H1 (cell line): ENCODE data around the gene P2RY14. TPM values are rescaled to one million over a fixed set of nuclear protein-coding genes. Genes with fewer than 3 reads are reported as not detected.
"Not testable (repeated sequence)": the region's sequence is repeated elsewhere in the genome, so short reads cannot be mapped to it uniquely, and the experiment has no call there.

Experiments
- CTCF ChIA-PET: fragments of 300-600 bp; sonication (Branson Sonifier 250); formaldehyde crosslinking; loops from one replicate; lab custom pipeline; 2021; ENCODE audit not compliant: partially characterized antibody; lab: Charles Lee
- POLR2A ChIA-PET: fragments of 300-600 bp; sonication (Branson Sonifier 250); formaldehyde crosslinking; loops from one replicate; lab custom pipeline; 2021; ENCODE audit warnings: inconsistent platforms; ENCODE audit not compliant: partially characterized antibody; lab: Charles Lee
- DNase-seq, 2 experiments: peaks; one replicate each; pipeline versions ENCODE4 v3.0.0 to v3.0.0-alpha.2; 2010 to 2022; ENCODE audit warnings: low spot score in 2 of 2, low read depth in 1 of 2, mixed read lengths in 1 of 2
- FAIRE-seq: peaks from 2 replicates; lab custom pipeline; 2011; peaks lifted over from hg19 to GRCh38; lab: Jason Lieb, UNC
- H2AFZ ChIP-seq: 2 replicates; pipeline ENCODE4 v1.8.1; 2012; ENCODE audit warnings: low read length, inconsistent platforms
- H2AK5ac ChIP-seq: 2 replicates; pipeline ENCODE4 v1.6.1; 2013; ENCODE audit warnings: low read depth, low read length
- H2BK120ac ChIP-seq: replicated peaks from 2 replicates; pipeline ENCODE3; 2013; ENCODE audit warnings: low read depth, low read length, inconsistent platforms
- H2BK12ac ChIP-seq: 2 replicates; pipeline ENCODE4 v1.6.1; 2013; ENCODE audit warnings: low read depth, low read length
- H2BK15ac ChIP-seq: 2 replicates; pipeline ENCODE4 v1.6.1; 2013; ENCODE audit warnings: low read length
- H2BK20ac ChIP-seq: 2 replicates; pipeline ENCODE4 v1.6.1; 2013; ENCODE audit warnings: low read length
- H2BK5ac ChIP-seq: 2 replicates; pipeline ENCODE4 v1.6.1; 2013; ENCODE audit warnings: low read depth, low read length
- H3K14ac ChIP-seq: 2 replicates; pipeline ENCODE4 v1.6.1; 2013; ENCODE audit warnings: inconsistent platforms; ENCODE audit not compliant: insufficient read length
- H3K18ac ChIP-seq: 2 replicates; pipeline ENCODE4 v1.6.1; 2013; ENCODE audit warnings: low read length; ENCODE audit errors: extremely low read depth
- H3K23ac ChIP-seq: 2 replicates; pipeline ENCODE4 v1.6.1; 2013; ENCODE audit warnings: inconsistent platforms; ENCODE audit not compliant: insufficient read length
- H3K23me2 ChIP-seq: 2 replicates; pipeline ENCODE4 v1.6.1; 2013; ENCODE audit warnings: low read depth, low read length
- H3K27ac ChIP-seq: 2 replicates; pipeline ENCODE4 v1.6.1; 2011; ENCODE audit warnings: low read depth, low read length, inconsistent platforms
- H3K27me3 ChIP-seq, 4 experiments: replicated peaks in 1 of 4; 1 replicate in 1 of 4; 2 replicates in 3 of 4; pipeline versions ENCODE4 v1.6.1 to v1.8.1; 2011 to 2013; ENCODE audit warnings: low read length in 3 of 4, mild to moderate bottlenecking in 3 of 4, inconsistent platforms in 2 of 4, mixed read lengths in 2 of 4, moderate library complexity in 1 of 4; ENCODE audit not compliant: control insufficient read depth in 3 of 4, insufficient read depth in 3 of 4; ENCODE audit errors: extremely low read depth in 1 of 4
- H3K36me3 ChIP-seq, 4 experiments: 2 replicates each; pipeline versions ENCODE4 v1.6.1 to v1.8.1; 2011 to 2013; ENCODE audit warnings: mild to moderate bottlenecking in 4 of 4, low read length in 3 of 4, moderate library complexity in 2 of 4, control low read depth in 1 of 4, inconsistent platforms in 1 of 4; ENCODE audit not compliant: insufficient read depth in 4 of 4, control insufficient read depth in 2 of 4
- H3K4ac ChIP-seq: replicated peaks from 2 replicates; pipeline ENCODE3; 2013; ENCODE audit warnings: low read length, low read depth, mixed read lengths, inconsistent platforms; ENCODE audit not compliant: insufficient read length
- H3K4me1 ChIP-seq, 4 experiments: replicated peaks in 1 of 4; 1 replicate in 1 of 4; 2 replicates in 3 of 4; pipeline versions ENCODE4 v1.6.1 to v1.8.1; 2011 to 2013; ENCODE audit warnings: low read length in 3 of 4, inconsistent platforms in 2 of 4, mixed read lengths in 1 of 4; ENCODE audit not compliant: insufficient read depth in 4 of 4, control insufficient read depth in 3 of 4
- H3K4me2 ChIP-seq, 2 experiments: 2 replicates each; pipeline versions ENCODE4 v1.6.1 to v1.8.1; 2011 to 2013; ENCODE audit warnings: low read depth in 2 of 2, low read length in 2 of 2, control low read depth in 1 of 2, inconsistent platforms in 1 of 2, mild to moderate bottlenecking in 1 of 2; ENCODE audit not compliant: insufficient read depth in 1 of 2
- H3K4me3 ChIP-seq, 4 experiments: fragments of 200-600, 300-600 bp in 1 of 4; sonication (generic), shearing (Covaris generic), sonication (Bioruptor Twin) in 1 of 4; 2 replicates each; pipeline versions ENCODE4 v1.5.1 to v1.8.1; 2011 to 2016; ENCODE audit warnings: low read length in 4 of 4, low read depth in 3 of 4, control low read depth in 2 of 4, inconsistent platforms in 2 of 4, mild to moderate bottlenecking in 2 of 4, mixed read lengths in 1 of 4, moderate library complexity in 1 of 4; ENCODE audit not compliant: insufficient read depth in 2 of 4; ENCODE audit errors: extremely low read depth in 1 of 4
- H3K56ac ChIP-seq: replicated peaks from 2 replicates; pipeline ENCODE3; 2013; ENCODE audit warnings: low read depth, mild to moderate bottlenecking, mixed read lengths, low read length, inconsistent platforms; ENCODE audit not compliant: insufficient read length
- H3K79me1 ChIP-seq: 2 replicates; pipeline ENCODE4 v1.6.1; 2013; ENCODE audit warnings: low read depth, low read length, control low read depth
- H3K79me2 ChIP-seq, 2 experiments: 2 replicates each; pipeline versions ENCODE4 v1.6.1 to v1.8.1; 2012 to 2013; ENCODE audit warnings: low read length in 2 of 2, mild to moderate bottlenecking in 2 of 2, inconsistent platforms in 1 of 2; ENCODE audit not compliant: insufficient read depth in 2 of 2, control insufficient read depth in 1 of 2
- H3K9ac ChIP-seq, 4 experiments: replicated peaks in 1 of 4; 1 replicate in 1 of 4; 2 replicates in 3 of 4; pipeline versions ENCODE4 v1.6.1 to v1.8.1; 2011 to 2013; ENCODE audit warnings: low read depth in 3 of 4, low read length in 3 of 4, control low read depth in 2 of 4, mild to moderate bottlenecking in 2 of 4, moderate library complexity in 2 of 4, inconsistent platforms in 1 of 4; ENCODE audit errors: extremely low read depth in 1 of 4
- H3K9me3 ChIP-seq, 2 experiments: 2 replicates each; pipeline versions ENCODE4 v1.6.1 to v1.8.1; 2012 to 2013; ENCODE audit warnings: mild to moderate bottlenecking in 2 of 2, moderate library complexity in 2 of 2, control low read depth in 1 of 2, inconsistent platforms in 1 of 2, low read depth in 1 of 2, low read length in 1 of 2, mixed read lengths in 1 of 2; ENCODE audit not compliant: insufficient read depth in 2 of 2
- H4K20me1 ChIP-seq, 2 experiments: replicated peaks in 1 of 2; 2 replicates each; pipeline versions ENCODE3 to v1.8.1; 2011 to 2013; ENCODE audit warnings: inconsistent platforms in 2 of 2, low read length in 2 of 2, mild to moderate bottlenecking in 1 of 2; ENCODE audit not compliant: insufficient read depth in 2 of 2, control insufficient read depth in 1 of 2
- H4K5ac ChIP-seq: 2 replicates; pipeline ENCODE4 v1.6.1; 2013; ENCODE audit warnings: low read length, low read depth, mixed read lengths, inconsistent platforms; ENCODE audit not compliant: insufficient read length
- H4K8ac ChIP-seq: 2 replicates; pipeline ENCODE4 v1.8.0; 2013; ENCODE audit warnings: mild to moderate bottlenecking, moderate library complexity, low read length, inconsistent platforms; ENCODE audit not compliant: insufficient read depth; ENCODE audit errors: extremely low read depth
- H4K91ac ChIP-seq: replicated peaks from 2 replicates; pipeline ENCODE3; 2013; ENCODE audit warnings: low read length, mixed read lengths, inconsistent platforms; ENCODE audit not compliant: insufficient read length
- TEAD4 ChIP-seq: IDR thresholded peaks from 2 replicates; pipeline ENCODE4 v1.6.1; 2012; ENCODE audit warnings: low read depth, low read length, inconsistent platforms, mixed read lengths
- WGBS, 2 experiments: shearing (Covaris generic) in 1 of 2; methylation state at CpG; one replicate each; pipeline versions ENCODE4 v1.1.6 to v1.1.7; 2013 to 2015; ENCODE audit warnings: low lambda C conversion rate in 2 of 2, mixed read lengths in 2 of 2, inconsistent platforms in 1 of 2, low coverage in 1 of 2, missing lambda C conversion rate in 1 of 2; ENCODE audit not compliant: insufficient replicate concordance in 2 of 2, insufficient coverage in 1 of 2, insufficient read length in 1 of 2; ENCODE audit errors: extremely low coverage in 1 of 2, missing lambda C conversion rate in 1 of 2; 5-methylcytosine and 5-hydroxymethylcytosine counted together
- polyA plus RNA-seq, 7 experiments: library from polyadenylated mRNA; depleted of rRNA in 3 of 7; stranded (reverse) in 5 of 7; unstranded in 2 of 7; fragments of >200 nt in 5 of 7; fragments of 200-250 nt in 2 of 7; gene quantifications; 1 replicate in 5 of 7; 2 replicates in 1 of 7; 4 replicates in 1 of 7; pipeline versions ENCODE4 v1.2.1 to v1.2.3, GENCODE V29; 2011 to 2013; ENCODE audit warnings: missing spikeins in 2 of 7, mixed read lengths in 2 of 7
- total RNA-seq: library from RNA; stranded (reverse); fragmentation: NEBNext Ultra II Directional; extraction: Animal tissue kit (Norgen Biotek cat#: 25700); gene quantifications from 2 replicates; pipeline ENCODE4 v1.2.1, GENCODE V29; 2021

The P2RY14 gene
- total and polyA plus RNA-seq, 2 of the 8 experiments (the other 6 are each of a cell fraction or from before 2014, with no cell fraction given) = not detected

GRCh38 chr3:151169948-151170679 lies 108.2 kb downstream of the P2RY14 start:
- H3K9ac ChIP-seq, H3K18ac ChIP-seq, H3K23ac ChIP-seq, H4K91ac ChIP-seq, H3K4me1 ChIP-seq, H3K79me2 ChIP-seq, H4K5ac ChIP-seq, H4K20me1 ChIP-seq, H2AFZ ChIP-seq, H3K14ac ChIP-seq, H2BK120ac ChIP-seq, H3K4me2 ChIP-seq, H2BK12ac ChIP-seq, H3K36me3 ChIP-seq, H3K79me1 ChIP-seq, H4K8ac ChIP-seq, H2BK15ac ChIP-seq, FAIRE-seq, H2BK5ac ChIP-seq, H3K27me3 ChIP-seq, H3K4ac ChIP-seq, H2BK20ac ChIP-seq, H3K56ac ChIP-seq, H3K4me3 ChIP-seq, DNase-seq, H3K27ac ChIP-seq, H3K23me2 ChIP-seq, POLR2A ChIA-PET, H3K9me3 ChIP-seq, H2AK5ac ChIP-seq: not testable (repeated sequence)
- 91% methylated on average over 6 of the region's 9 CpGs; no CpG with 5 or more reads in 1 of the 2 experiments for WGBS, 2 experiments
- 0 out of 2 replicates have a peak, but pooled peaks have one; percentile 25 for TF ChIP-seq TEAD4
- CTCF ChIA-PET = interaction anchor here (0.5 to 6.8 kb wide), 5 partner anchors 8 to 251 kb away, joined by 3 to 32 read pairs (median 4); no protein-coding TSS in a partner anchor
